Left colon (tissue), 2 donors: ENCODE measurements around the gene FAM43A. TPM values are rescaled to one million over a fixed set of nuclear protein-coding genes. Genes with fewer than 3 reads are reported as not detected.

Source experiments
- ATAC-seq: fragments of 200-7000 bp; cut with Tn5 transposase; one replicate; pipeline ENCODE4 v1.9.1; 2020; ENCODE audit warnings: mild to moderate bottlenecking, moderate library complexity
- DNase-seq, 2 donors: peaks; one replicate each; pipeline ENCODE4 v3.0.0-alpha.2; 2020
- intact Hi-C, 2 donors: fragments of 100-400 bp; cut with DNase I in 1 of 2; cut with micrococcal nuclease in 1 of 2; formaldehyde crosslinking; loops; one replicate each; pipeline versions ENCODE4 v1.11.2 to v1.14.0; 2022; cut with DNase I, micrococcal nuclease
- total RNA-seq, 2 donors: library from RNA; stranded (reverse); fragmentation: NEBNext Ultra II Directional; extraction: Animal tissue kit (Norgen Biotek cat#: 25700); gene quantifications; one replicate each; pipeline ENCODE4 v1.2.1, GENCODE V29; 2021
- donor health status: DM: no; HTN: no; CAD: no.
- donor health status: DM: yes; HTN: yes; CAD: no.

Gene FAM43A
- total RNA-seq, 2 donors from 2014 or later = 29.1 to 73.4 TPM

DNA sequence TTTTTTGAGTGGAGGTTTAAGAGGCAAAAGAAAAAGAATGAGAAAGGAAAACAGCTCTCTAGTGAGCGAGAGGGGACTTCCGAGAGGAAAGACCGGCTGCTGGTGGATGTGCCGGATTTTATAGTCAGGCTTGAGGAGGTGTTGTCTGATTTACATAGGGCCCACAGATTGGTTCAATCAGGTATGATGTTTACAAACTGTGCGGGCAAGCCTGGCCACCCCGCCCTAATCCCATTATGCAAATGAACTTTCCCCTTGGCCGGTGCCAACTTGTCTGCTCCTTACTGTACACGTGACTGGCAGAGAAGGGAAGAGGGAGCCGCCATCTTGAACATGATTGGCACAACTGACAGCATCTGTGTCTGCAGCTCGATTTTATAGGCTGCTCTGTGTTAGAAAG, 44.7 kb downstream of the FAM43A start:
- ATAC-seq (peak; percentile 98), DNase-seq (peak; percentile 66 to 85)
- intact Hi-C loops = no loop called here

DNA sequence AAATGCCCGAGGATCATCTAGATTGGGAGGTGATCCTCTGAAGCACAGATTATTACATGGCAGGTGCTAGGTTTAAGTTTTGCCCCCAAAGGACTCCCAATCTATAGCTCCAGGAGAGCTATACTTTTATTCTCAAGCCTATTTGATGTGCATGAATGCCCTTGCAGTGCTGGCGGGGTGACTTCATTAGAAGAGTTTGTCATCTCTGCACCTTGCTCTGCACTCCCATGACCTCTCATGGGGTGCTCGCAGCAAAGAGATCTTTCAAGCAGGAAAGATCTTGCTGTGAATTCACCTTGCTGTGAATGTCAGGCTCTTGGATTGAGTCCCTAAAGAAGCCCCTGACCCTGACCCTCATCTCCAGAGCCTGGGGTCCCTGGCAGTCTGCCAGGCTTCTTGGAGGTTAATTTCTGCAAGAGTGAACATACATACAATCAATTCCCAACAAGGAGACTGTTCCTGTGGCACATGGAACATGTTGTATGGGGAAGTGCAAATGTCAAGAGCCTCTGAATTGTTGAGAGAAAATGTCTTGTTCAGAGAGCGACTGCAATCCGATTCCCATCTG, 45.9 kb downstream of the FAM43A start:
- ATAC-seq (no peak), DNase-seq (no peak)
- intact Hi-C loops = no loop called here

DNA sequence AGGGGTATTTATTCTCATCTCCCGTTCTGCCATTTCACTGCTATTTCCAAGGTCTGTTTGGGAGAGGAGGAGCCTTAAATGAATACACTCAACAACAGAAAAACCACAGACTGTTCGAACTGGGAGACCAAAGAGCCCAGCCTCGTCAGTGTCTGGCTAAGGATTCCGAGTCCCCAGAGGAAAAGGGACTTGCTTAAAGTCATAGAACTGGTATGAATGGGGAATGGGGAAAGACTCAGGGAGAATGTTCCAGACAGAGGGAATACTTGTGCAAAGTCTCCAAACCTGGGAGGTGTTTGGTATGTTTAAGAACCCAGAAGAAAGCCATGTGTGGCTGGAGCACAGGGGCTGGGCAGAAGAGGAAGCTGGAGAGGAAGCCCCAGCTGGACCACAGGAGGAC, 46.9 kb downstream of the FAM43A start:
- DNase-seq (no peak), ATAC-seq (no peak)
- intact Hi-C loops = no loop called here

DNA sequence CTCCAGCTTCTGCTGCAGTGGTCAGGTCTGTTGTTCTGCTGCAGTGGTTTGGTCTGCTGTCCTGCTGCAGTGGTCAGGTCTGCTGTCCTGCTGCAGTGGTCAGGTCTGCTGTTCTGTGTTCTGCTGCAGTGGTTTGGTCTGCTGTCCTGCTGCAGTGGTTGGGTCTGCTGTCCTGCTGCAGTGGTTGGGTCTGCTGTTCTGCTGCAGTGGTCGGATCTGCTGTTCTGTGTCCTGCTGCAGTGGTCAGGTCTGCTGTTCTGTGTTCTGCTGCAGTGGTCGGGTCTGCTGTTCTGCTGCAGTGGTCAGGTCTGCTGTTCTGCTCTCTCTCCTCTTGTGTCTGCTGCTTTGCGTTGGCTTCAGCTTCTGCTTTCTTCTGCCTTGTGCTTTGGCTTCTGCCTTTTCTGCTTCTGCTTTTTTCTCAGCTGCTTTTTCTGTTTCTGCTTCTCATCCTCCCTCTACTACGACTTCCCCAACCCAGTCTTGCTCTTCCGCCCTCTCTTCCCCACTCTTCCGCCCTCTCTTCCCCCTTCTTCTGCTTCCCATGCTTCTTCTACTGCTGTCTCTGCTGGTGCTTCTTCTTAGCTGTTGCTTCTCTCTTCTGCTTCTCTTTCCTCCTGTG, 50.7 kb downstream of the FAM43A start:
- DNase-seq (no peak), ATAC-seq (no peak)
- intact Hi-C loops = no loop called here

DNA sequence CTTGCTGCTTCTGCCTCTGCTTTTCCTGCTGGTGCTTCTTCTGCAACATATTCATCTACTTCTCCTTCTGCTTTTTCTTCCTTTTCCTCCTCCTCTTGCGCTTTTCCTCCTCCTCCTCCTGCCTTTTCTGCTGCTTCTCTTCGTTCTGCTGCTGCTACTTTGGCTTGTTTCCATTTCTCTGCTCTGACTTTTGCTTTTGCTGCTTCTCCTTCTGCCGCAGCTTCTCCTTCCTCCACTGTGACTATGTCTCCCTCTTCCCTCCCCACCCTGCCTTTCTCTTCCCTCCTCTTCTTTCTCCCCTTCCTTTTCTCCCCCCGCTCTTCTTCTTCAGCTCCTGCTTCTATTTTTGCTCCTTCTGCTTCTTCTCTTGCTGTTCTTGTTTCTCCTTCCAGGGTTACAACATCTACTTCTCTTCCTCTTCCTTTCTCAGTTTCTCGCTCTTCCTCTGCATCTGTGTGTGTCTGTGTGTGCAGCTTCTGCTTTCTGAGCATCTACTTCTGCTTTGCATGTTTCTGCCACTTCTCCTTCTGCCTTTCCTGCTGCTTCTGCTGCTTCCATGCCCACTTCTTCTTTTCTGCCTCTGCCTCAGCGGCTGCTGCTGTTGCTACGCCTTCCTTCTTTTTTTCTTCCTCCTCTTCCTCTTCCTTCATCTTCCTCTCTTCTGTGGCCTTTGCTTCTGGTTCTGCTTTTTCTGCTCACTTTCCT, 51.4 kb downstream of the FAM43A start:
- intact Hi-C loops = no loop called here
- DNase-seq (no peak), ATAC-seq (no peak)

Other genes starting within 250 kb of the FAM43A start
- 100 to 1,000 TPM in 1 of 2 donors, 10 to 100 TPM in 1; 95.1 to 110 TPM for gene ATP13A3, start 198.9 kb upstream of the FAM43A start, total RNA-seq
- gene TMEM44, start 52.5 kb upstream of the FAM43A start, total RNA-seq = 10 to 100 TPM; 46.1 to 68.2 TPM
- 10 to 100 TPM; 31.3 to 42.7 TPM for gene LSG1, start 13.7 kb upstream of the FAM43A start, total RNA-seq